HAP-1 (cell line): ENCODE measurements around the gene RASGRF1.
A peak's percentile ranks its signal among the peaks of the same experiment; 100 is the strongest.

ENCODE experiments used
- DNase-seq, 2 experiments: peaks; one replicate each; pipeline ENCODE4 v3.0.0-alpha.2; 2016 to 2020; ENCODE audit warnings: low spot score in 2 of 2
- H3K27me3 ChIP-seq: fragments of 250-450 bp; sonication (Bioruptor Pico); 2 replicates; pipeline ENCODE4 v1.5.1; 2020; ENCODE audit warnings: low read depth, mild to moderate bottlenecking, moderate library complexity
- H3K36me3 ChIP-seq: fragments of 250-450 bp; sonication (Bioruptor Pico); replicated peaks from 2 replicates; pipeline ENCODE4 v1.5.1; 2020; ENCODE audit warnings: mild to moderate bottlenecking
- H3K4me1 ChIP-seq: fragments of 250-450 bp; sonication (Bioruptor Pico); 2 replicates; pipeline ENCODE4 v1.5.1; 2020; ENCODE audit warnings: mild to moderate bottlenecking
- H3K4me3 ChIP-seq: fragments of 250-450 bp; sonication (Bioruptor Pico); 2 replicates; pipeline ENCODE4 v1.5.1; 2020; ENCODE audit warnings: mild to moderate bottlenecking, moderate library complexity
- H3K9me3 ChIP-seq: fragments of 250-450 bp; sonication (Bioruptor Pico); 2 replicates; pipeline ENCODE4 v1.5.1; 2020; ENCODE audit warnings: mild to moderate bottlenecking, moderate library complexity
- in situ Hi-C: fragments of 300-500 bp; cut with MboI; formaldehyde crosslinking; loops from 3 replicates; pipeline ENCODE4 v1.14.3; 2020; ENCODE audit warnings: low sequenced_read_pairs, inconsistent platforms, mixed read lengths

The RASGRF1 gene

DNA sequence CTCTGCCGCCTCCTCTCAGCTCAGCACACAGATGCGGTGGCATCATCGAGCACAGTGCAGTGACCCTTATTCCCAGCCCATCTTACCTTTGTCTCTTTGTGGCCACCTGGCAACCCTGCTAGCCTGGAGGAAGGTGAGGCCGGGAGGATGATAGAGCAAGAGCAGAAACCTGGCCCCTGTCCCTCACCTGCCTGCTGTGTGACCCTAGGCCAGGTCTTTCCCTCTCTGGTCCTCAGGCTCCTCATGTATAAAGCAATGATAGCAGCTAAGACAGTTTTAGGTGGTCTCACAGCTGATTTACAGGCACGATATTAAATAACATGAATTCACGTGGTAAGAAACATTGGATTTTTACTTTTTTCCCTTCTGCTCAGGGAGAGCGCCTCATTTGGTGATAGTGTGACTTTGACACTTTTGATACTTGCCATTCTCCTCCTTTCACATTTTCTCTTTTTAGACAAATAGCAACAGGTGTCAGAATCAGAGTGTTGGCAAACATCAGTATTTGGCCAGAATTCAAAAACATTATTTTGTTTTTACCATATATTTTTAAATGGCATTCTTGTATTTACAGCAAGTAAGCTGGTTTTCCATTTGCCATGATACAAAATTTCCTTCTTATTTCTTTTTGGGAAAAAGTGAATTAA is 116.2 kb downstream of the RASGRF1 start:
- no peak for DNase-seq
- no peaks in the 10 kb centered on the region for H3K9me3 ChIP-seq
- in situ Hi-C loops, result no loop called here
- H3K4me1 ChIP-seq, result peaks cover 6% of the 10 kb centered on the region
- no peak overlapping the region for H3K4me3 ChIP-seq
- no peaks in the 10 kb centered on the region for H3K36me3 ChIP-seq
- H3K27me3 ChIP-seq, result no peaks in the 10 kb centered on the region

GRCh38 chr15:78969687-78970349 is 120.8 kb downstream of the RASGRF1 start:
- DNase-seq, result no peak
- in situ Hi-C loops, result no loop called here
- no peaks in the 10 kb centered on the region for H3K27me3 ChIP-seq
- H3K36me3 ChIP-seq, result no peaks in the 10 kb centered on the region
- H3K9me3 ChIP-seq, result no peaks in the 10 kb centered on the region
- H3K4me1 ChIP-seq, result peaks cover 6% of the 10 kb centered on the region; the same call in 1 of the 2 replicates
- H3K4me3 ChIP-seq, result no peak overlapping the region

DNA sequence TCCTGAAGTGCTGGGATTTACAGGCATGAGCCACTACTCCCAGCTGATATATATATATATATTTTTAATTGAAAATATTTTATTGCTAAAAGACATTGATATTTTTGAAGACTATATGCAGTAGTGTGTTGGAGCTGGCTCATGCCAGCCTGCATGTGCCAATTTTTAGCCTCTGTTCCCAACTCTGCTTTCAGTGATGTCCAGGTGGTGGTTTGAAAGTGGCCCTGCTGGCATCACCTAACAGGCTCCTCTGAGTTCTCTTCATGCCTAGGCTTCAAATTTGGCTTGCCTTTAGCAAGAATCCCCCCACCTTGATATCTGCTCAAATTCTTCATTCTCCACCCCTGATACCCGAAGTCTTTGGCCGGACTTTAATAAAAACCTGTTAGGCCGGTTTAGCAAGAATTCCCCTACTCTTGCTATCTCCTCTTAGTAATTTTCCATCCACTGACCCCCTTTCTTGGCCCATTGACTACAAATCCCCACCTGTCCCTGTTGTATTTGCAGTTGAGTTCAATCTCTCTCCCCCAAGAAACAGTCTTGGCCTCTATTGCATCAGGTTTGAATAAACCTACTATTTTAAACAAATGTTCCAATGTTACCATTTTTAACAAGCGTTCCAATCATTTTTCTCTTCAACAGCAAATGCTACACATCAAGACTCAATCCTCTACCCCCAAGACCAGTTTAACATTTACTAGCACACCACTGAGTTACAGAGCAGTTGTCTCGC is 121.9 kb downstream of the RASGRF1 start:
- in situ Hi-C loops, result no loop called here
- DNase-seq, result no peak
- Histone ChIP-seq H3K27me3 (no peaks in the 10 kb centered on the region), H3K4me1 (peaks cover 6% of the 10 kb centered on the region; the same call in 1 of the 2 replicates), H3K4me3 (no peak overlapping the region), H3K9me3 (no peaks in the 10 kb centered on the region), H3K36me3 (no peaks in the 10 kb centered on the region)

DNA sequence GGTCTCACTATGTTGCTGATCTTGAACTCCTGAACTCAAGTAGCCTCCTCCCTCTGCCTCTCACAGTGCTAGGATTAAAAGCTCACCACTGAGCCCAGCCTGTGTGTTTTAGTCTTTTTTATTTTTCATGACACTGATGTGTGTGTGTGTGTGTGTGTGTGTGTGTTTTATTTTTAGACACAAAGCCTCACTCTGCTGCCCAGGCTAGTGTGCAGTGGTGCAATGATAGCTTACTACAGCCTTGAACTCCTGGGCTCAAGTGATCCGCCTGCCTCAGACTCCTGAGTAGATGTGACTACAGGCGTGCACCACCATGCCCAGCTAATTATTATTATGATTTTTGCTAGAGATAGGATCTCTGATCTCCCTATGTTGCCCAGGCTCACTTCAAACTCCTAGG is 122.5 kb downstream of the RASGRF1 start:
- Histone ChIP-seq H3K4me3 (no peak overlapping the region), H3K4me1 (peaks cover 6% of the 10 kb centered on the region; the same call in 1 of the 2 replicates), H3K27me3 (no peaks in the 10 kb centered on the region), H3K9me3 (no peaks in the 10 kb centered on the region), H3K36me3 (no peaks in the 10 kb centered on the region)
- DNase-seq, result no peak
- in situ Hi-C loops, result no loop called here

DNA sequence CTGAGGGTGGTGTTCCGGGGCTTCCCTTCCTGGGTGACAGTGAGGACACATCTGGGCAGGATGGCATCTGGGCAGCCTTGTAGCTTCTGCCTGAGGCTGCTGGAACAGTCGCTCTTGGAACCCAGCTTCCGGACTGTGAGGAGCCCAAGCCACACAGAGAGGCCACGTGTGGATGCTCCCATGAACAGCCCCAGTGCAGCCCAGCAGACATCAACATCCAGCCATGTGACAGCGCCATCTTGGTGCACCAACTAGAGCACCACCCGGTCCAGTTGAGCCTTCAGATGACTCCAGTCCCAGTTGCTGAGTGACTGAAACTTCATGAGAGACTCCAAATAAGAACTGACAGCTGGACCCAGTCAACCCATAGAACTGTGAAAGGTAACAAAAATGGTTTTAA is 130.3 kb downstream of the RASGRF1 start:
- in situ Hi-C loops, result no loop called here
- peaks cover 6% of the 10 kb centered on the region; the same call in 1 of the 2 replicates for H3K27me3 ChIP-seq
- no peaks in the 10 kb centered on the region for H3K36me3 ChIP-seq
- DNase-seq, result no peak
- H3K9me3 ChIP-seq, result 0 out of 2 replicates have a peak, but pooled peaks cover 2% of the 10 kb centered on the region
- no peak overlapping the region for H3K4me3 ChIP-seq
- H3K4me1 ChIP-seq, result no peaks in the 10 kb centered on the region

DNA sequence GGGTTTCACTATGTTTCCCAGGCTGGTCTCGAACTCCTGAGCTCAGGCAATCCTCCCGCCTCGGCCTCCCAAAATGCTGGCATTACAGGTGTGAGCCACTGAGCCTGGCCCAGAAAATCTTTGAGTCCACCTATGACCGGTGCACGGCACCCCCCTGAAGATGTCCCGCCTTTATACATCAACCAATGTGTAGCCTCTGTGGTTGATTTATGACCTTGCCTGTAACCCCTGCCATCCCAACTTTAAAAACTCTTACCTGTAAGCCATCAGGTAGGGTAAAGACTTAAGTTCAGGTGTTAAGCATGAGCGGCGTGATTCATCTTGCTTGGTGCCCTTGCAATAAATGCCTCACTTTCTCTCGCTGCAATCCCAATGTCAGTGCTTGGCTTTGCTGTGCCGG is 131.2 kb downstream of the RASGRF1 start:
- DNase-seq, result no peak
- in situ Hi-C loops, result no loop called here
- H3K4me1 ChIP-seq, result no peaks in the 10 kb centered on the region
- no peak overlapping the region for H3K4me3 ChIP-seq
- 0 out of 2 replicates have a peak, but pooled peaks cover 2% of the 10 kb centered on the region for H3K9me3 ChIP-seq
- H3K36me3 ChIP-seq, result no peaks in the 10 kb centered on the region
- H3K27me3 ChIP-seq, result peaks cover 6% of the 10 kb centered on the region; the same call in 1 of the 2 replicates

DNA sequence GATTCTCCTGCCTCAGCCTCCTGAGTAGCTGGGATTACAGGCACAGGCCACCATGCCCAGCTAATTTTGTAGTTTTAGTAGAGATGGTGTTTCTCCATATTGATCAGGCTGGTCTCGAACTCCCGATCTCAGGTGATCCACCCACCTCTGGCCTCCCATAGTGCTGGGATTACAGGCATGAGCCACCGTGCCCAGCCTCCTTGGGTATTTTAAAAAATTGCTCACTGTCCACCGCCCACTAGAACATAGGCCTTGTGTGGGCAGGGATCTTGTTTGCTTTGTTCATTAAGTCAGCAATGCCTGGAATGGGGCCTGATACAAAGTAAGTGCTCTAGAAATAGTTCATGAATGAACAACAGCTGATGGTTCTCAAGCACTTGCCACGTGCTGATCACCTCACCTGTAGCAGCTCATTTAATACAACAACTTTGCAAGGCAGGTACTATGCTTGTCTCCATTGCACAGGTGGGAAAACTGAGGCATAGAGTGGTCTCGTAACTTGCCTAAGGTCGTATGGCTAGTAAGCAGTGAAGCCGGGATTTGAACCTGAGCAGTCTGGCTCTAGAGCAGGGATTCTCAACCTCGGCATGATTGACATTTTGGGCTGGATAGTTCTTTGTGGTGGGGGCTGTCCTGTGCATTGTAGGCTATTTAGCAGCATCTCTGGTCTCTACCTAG is 133.0 kb downstream of the RASGRF1 start:
- in situ Hi-C loops, result no loop called here
- Histone ChIP-seq H3K36me3 (no peaks in the 10 kb centered on the region), H3K4me3 (no peak overlapping the region), H3K9me3 (no peaks in the 10 kb centered on the region), H3K27me3 (peaks cover 6% of the 10 kb centered on the region; the same call in 1 of the 2 replicates), H3K4me1 (no peaks in the 10 kb centered on the region)
- no peak for DNase-seq

- Histone ChIP-seq H3K27me3 (peaks cover 1% of the 10 kb centered on the region; the same call in 1 of the 2 replicates), H3K4me3 (no peak overlapping the region), H3K4me1 (no peaks in the 10 kb centered on the region), H3K36me3 (no peaks in the 10 kb centered on the region), H3K9me3 (no peaks in the 10 kb centered on the region)
- DNase-seq, result no peak
- in situ Hi-C loops, result no loop called here
Measured at GRCh38 chr15:78956937-78957336, 133.6 kb downstream of the RASGRF1 start.

GRCh38 chr15:78955355-78955754 is 135.2 kb downstream of the RASGRF1 start:
- H3K9me3 ChIP-seq, result no peaks in the 10 kb centered on the region
- no peaks in the 10 kb centered on the region for H3K4me1 ChIP-seq
- in situ Hi-C loops, result no loop called here
- H3K4me3 ChIP-seq, result no peak overlapping the region
- no peaks in the 10 kb centered on the region for H3K36me3 ChIP-seq
- DNase-seq, result no peak
- H3K27me3 ChIP-seq, result no peaks in the 10 kb centered on the region

DNA sequence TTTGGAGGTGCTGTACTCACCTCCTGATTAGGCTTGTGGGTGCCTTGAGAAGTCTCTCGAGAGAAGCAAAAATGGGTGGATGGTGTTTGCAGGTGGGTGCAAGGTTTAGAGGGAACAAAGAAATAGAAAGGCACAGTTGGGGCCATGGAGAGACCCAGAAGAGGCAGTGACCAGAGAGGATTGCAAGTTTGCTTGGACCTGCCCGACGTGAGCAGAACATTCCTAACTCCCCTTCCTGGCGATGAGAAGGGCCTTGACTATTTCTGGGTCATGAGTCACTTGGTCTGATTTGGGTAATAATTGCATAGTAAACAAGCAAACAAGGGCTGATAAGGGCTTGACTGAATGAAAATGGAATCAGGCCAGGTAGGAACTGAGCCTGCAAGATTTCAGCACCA is 138.7 kb downstream of the RASGRF1 start:
- in situ Hi-C loops, result no loop called here
- H3K36me3 ChIP-seq, result no peaks in the 10 kb centered on the region
- H3K4me1 ChIP-seq, result no peaks in the 10 kb centered on the region
- DNase-seq, result no peak
- no peak overlapping the region for H3K4me3 ChIP-seq
- H3K27me3 ChIP-seq, result peaks cover 2% of the 10 kb centered on the region; the same call in 1 of the 2 replicates
- no peaks in the 10 kb centered on the region for H3K9me3 ChIP-seq

DNA sequence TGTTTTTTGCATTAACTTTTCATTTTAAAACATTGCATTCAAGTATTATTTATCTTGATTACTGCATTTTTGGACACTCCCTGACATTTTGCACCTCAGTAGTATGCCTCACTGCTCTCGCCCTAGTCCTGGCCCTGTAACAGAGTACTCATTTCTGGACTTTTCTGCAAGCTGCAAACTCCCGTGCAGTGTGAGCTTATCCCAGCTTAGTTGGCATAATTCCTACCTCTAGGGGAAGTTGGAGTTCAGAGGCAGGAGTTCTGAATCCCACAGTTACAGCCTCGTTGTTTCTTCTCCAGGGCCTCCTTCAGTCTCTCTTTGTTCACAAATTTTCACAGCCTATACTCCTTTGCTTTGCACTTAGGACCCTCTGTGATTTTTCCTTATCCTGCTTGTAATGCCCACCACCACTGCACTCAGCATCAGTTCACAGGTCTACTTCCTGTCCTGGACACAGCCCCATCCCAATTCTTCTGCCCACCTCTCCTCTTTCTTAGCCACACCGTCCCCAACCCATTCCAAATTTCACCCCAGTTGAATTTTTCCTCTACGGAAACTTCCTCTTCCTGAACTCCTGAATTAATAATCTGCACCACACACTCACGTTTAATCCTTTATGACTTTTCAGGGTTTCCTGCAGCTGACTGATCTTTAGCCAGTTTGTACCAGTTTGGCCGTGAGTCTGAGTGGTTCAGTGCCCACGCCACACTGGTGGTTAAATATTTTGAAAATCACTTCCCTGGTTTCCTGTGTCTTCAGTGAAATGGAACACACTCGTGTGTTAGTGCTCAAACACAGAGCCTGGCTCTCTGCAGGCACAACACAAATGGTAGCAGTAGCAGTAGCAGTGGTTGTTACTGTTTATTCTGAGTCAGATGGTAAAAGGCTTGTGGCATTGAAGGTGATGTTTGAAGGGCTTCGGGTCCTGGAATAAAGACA is 139.4 kb downstream of the RASGRF1 start:
- DNase-seq, result peak in 1 of 2 experiments; percentile 33

GRCh38 chr15:78950343-78950742 is 140.2 kb downstream of the RASGRF1 start:
- Histone ChIP-seq H3K36me3 (no peaks in the 10 kb centered on the region), H3K9me3 (no peaks in the 10 kb centered on the region), H3K27me3 (peaks cover 8% of the 10 kb centered on the region; the same call in 1 of the 2 replicates), H3K4me3 (no peak overlapping the region), H3K4me1 (no peaks in the 10 kb centered on the region)
- in situ Hi-C loops, result no loop called here
- no peak for DNase-seq

More for the DNA sequence above, 139.4 kb downstream of the RASGRF1 start:
- Histone ChIP-seq H3K4me1 (no peaks in the 10 kb centered on the region), H3K36me3 (no peaks in the 10 kb centered on the region), H3K4me3 (no peak overlapping the region), H3K27me3 (peaks cover 8% of the 10 kb centered on the region; the same call in 1 of the 2 replicates), H3K9me3 (no peaks in the 10 kb centered on the region)
- in situ Hi-C loops, result no loop called here

- no peak for DNase-seq
Measured at GRCh38 chr15:78949461-78949860, 141.1 kb downstream of the RASGRF1 start.

More at GRCh38 chr15:78949461-78949860, 141.1 kb downstream of the RASGRF1 start:
- Histone ChIP-seq H3K9me3 (no peaks in the 10 kb centered on the region), H3K4me3 (no peak overlapping the region), H3K36me3 (no peaks in the 10 kb centered on the region), H3K27me3 (peaks cover 8% of the 10 kb centered on the region), H3K4me1 (peaks cover 3% of the 10 kb centered on the region)
- in situ Hi-C loops, result no loop called here
